Brain microvascular endothelial cell (primary cell): Measurements from ENCODE around the gene NEK7.

Experiments
- DNase-seq: peaks from one replicate; pipeline ENCODE4 v3.0.0-alpha.2; 2020
- H3K27ac ChIP-seq: fragments of 250-450 bp; sonication (Bioruptor Pico); 2 replicates; pipeline ENCODE4 v1.5.1; 2020; ENCODE audit warnings: mild to moderate bottlenecking, moderate library complexity
- H3K27me3 ChIP-seq: fragments of 250-450 bp; sonication (Bioruptor Pico); replicated peaks from 2 replicates; pipeline ENCODE4 v1.5.1; 2020; ENCODE audit warnings: mild to moderate bottlenecking
- H3K36me3 ChIP-seq: fragments of 250-450 bp; sonication (Bioruptor Pico); replicated peaks from 2 replicates; pipeline ENCODE4 v1.5.1; 2020; ENCODE audit warnings: mild to moderate bottlenecking
- H3K4me3 ChIP-seq: 2 replicates; pipeline ENCODE4 v1.5.1; 2011; ENCODE audit warnings: low read depth, mild to moderate bottlenecking, control low read depth, low read length, moderate library complexity
- CTCF ChIP-seq: IDR thresholded peaks from 2 replicates; pipeline ENCODE4 v1.5.1; 2011; ENCODE audit warnings: low read depth, mild to moderate bottlenecking, moderate library complexity, low read length, control low read depth, inconsistent platforms; ENCODE audit errors: missing control alignments
- in situ Hi-C: cut with HindIII; loops from 2 replicates; pipeline ENCODE4 v1.10.0; 2017; ENCODE audit warnings: low sequenced_read_pairs, low pct_ligation_motif_present

The NEK7 gene

DNA sequence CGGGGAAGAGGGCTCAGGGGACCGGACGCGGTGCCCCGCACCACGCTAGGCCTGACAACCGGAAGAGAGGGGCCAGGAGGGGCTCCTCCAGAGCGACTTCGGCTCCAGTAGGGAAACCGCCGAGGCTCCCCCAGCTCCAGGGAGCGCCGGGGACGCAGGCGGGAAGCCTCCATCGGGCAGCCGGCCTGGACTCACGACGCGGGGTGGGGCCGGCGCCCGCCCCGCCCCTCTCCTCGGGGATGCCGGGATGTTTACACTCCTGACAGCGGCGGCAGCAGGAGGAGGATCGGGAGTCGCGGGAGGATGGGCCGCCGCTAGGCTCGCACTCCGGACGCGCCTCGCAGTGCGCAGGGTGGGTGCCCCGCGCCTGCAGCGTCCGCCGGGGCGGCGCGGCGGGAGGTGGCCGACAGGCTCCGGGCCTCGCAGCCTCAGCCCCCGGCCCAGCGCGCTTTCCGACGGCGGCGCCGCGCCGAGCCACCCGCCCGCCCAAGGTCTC, at the start of gene NEK7:
TSS of gene NEK7 (plus strand) at position 254 of the 496 bp plus-strand sequence. CDS start 75,583 bp downstream, outside the sequence.
- peaks cover 2% of the 10 kb centered on the region for H3K36me3 ChIP-seq
- TF ChIP-seq CTCF = no peak
- H3K27ac ChIP-seq = peak within 1 kb of the TSS; percentile 81
- peak; percentile 77 for DNase-seq
- H3K4me3 ChIP-seq = peak within 1 kb of the TSS; percentile 80
- in situ Hi-C loops = no loop called here
- H3K27me3 ChIP-seq = no peaks in the 10 kb centered on the region

- no peak for TF ChIP-seq CTCF
- Histone ChIP-seq H3K4me3 (no peak overlapping the region), H3K27ac (no peak overlapping the region), H3K27me3 (no peaks in the 10 kb centered on the region), H3K36me3 (no peaks in the 10 kb centered on the region)
- in situ Hi-C loops = no loop called here
- peak; percentile 66 for DNase-seq
Measured at GRCh38 chr1:198107091-198107501, 49.7 kb upstream of the NEK7 start.

GRCh38 chr1:198108636-198109370, 48.0 kb upstream of the NEK7 start:
- no peak for DNase-seq
- Histone ChIP-seq H3K36me3 (no peaks in the 10 kb centered on the region), H3K27ac (no peak overlapping the region), H3K4me3 (no peak overlapping the region), H3K27me3 (no peaks in the 10 kb centered on the region)
- no peak for TF ChIP-seq CTCF
- in situ Hi-C loops = no loop called here

DNA sequence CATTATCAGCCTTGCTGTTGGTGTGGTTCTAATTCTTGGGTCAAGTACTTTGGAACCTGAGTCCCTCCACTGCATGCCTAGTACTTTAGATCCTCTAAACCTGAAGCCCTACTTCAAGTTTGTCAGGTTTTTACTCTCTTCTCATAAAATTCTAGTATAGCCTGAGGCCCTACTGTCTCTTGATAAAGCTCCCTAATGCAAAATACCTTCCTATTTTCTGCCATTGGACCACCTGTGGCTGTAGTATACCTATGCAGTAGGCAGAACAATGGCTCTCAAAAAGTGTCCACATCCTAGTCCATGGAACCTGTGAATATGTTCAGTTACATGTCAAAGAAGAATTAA, 47.5 kb upstream of the NEK7 start:
- no peak for DNase-seq
- H3K4me3 ChIP-seq = no peak overlapping the region
- no peaks in the 10 kb centered on the region for H3K27me3 ChIP-seq
- no peaks in the 10 kb centered on the region for H3K36me3 ChIP-seq
- H3K27ac ChIP-seq = no peak overlapping the region
- in situ Hi-C loops = no loop called here
- no peak for TF ChIP-seq CTCF

GRCh38 chr1:198113342-198113750, 43.5 kb upstream of the NEK7 start:
- H3K27ac ChIP-seq = no peak overlapping the region
- TF ChIP-seq CTCF = no peak
- DNase-seq = no peak
- H3K36me3 ChIP-seq = no peaks in the 10 kb centered on the region
- in situ Hi-C loops = no loop called here
- no peak overlapping the region for H3K4me3 ChIP-seq
- no peaks in the 10 kb centered on the region for H3K27me3 ChIP-seq

GRCh38 chr1:198116069-198116468, 40.7 kb upstream of the NEK7 start:
- Histone ChIP-seq H3K4me3 (no peak overlapping the region), H3K36me3 (no peaks in the 10 kb centered on the region), H3K27ac (no peak overlapping the region), H3K27me3 (no peaks in the 10 kb centered on the region)
- in situ Hi-C loops = no loop called here
- TF ChIP-seq CTCF = no peak
- no peak for DNase-seq
